Upper lobe of left lung (tissue), 4 donors: ENCODE measurements around the gene NRGN.

Experiments used
- CTCF ChIP-seq, 6 experiments: fragments of 450-650 bp in 4 of 6; fragments of 200-600 bp in 2 of 6; sonication (generic) in 2 of 6; IDR thresholded peaks; one replicate each; pipeline ENCODE4 v1.5.1; 2016 to 2019; ENCODE audit warnings: antibody characterized with exemption in 6 of 6
- EP300 ChIP-seq, 4 donors: sonication (generic); formaldehyde crosslinking; IDR thresholded peaks; one replicate each; pipeline ENCODE4 v1.5.1; 2017; ENCODE audit warnings: antibody characterized with exemption in 4 of 4, control low read depth in 2 of 4
- POLR2A ChIP-seq, 4 donors: fragments of 450-650 bp; IDR thresholded peaks; one replicate each; pipeline ENCODE4 v1.5.1; 2016 to 2017; ENCODE audit warnings: antibody characterized with exemption in 4 of 4, mild to moderate bottlenecking in 2 of 4
- POLR2AphosphoS5 ChIP-seq, 2 donors: sonication (generic); formaldehyde crosslinking; IDR thresholded peaks; one replicate each; pipeline ENCODE4 v1.5.1; 2017; ENCODE audit warnings: antibody characterized with exemption in 2 of 2

- TF ChIP-seq POLR2AphosphoS5 (IDR thresholded peaks at IDR 0.05) = no peak
- TF ChIP-seq CTCF (IDR thresholded peaks at IDR 0.05) = no peak
- TF ChIP-seq POLR2A (IDR thresholded peaks at IDR 0.05) = no peak
- no peak for TF ChIP-seq EP300 (IDR thresholded peaks at IDR 0.05)
These were observed 56.6 kb downstream of the NRGN start for GRCh38 chr11:124796312-124796711.
